KG1 (cell line): ENCODE measurements around the gene PARL.

ENCODE experiments used
- DNase-seq: peaks from one replicate; lab custom pipeline; 2025; lab: John Stamatoyannopoulos, UW

PARL gene

DNA sequence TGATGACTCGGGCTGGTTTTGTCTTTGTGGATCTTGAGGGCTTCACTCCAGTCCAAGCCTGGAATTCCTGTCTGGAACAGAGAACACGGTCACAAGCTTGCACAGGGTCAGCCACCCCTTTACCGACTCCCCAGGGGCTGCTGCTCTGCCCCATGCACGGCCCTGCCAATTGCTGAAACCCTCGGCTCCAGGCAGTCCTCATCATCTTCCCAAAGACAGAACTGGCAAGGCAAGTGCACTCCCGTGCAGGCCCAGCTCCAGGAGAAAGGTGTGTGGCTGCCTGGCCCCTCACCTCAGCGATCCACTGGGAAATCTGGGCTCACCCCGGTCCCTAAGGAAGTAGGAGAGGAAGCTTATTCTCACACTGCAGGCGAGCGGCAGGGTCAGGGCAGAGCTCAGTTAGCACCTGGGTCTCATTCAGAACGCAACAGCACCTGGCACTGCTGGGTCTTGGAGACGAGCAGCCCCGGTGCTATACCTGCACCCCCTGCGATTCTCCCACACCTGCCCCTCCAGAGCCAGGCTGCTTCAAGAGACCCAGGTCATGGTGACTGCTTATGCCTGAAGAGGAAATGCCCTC lies 66.5 kb downstream of the PARL start:
- no peak for DNase-seq

DNA sequence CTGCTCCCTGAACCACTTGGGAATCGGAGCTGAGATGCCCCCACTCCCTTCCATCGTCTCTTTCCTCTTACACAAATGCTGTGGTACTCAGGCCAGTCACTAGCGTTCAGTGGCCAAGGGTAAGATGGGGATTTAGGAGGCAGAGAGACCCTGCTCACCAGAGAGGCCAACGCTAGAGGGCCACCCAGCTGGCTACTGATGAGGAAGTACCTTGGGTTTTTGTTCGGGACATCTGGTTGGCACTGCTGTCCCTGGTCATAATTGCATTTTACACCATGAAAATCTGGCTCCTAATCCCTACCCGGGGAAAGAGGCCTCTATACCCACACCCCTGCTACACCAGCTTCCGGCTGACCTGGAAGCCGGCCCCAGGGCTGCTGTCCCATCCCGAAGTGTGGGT lies 67.0 kb downstream of the PARL start:
- no peak for DNase-seq

DNA sequence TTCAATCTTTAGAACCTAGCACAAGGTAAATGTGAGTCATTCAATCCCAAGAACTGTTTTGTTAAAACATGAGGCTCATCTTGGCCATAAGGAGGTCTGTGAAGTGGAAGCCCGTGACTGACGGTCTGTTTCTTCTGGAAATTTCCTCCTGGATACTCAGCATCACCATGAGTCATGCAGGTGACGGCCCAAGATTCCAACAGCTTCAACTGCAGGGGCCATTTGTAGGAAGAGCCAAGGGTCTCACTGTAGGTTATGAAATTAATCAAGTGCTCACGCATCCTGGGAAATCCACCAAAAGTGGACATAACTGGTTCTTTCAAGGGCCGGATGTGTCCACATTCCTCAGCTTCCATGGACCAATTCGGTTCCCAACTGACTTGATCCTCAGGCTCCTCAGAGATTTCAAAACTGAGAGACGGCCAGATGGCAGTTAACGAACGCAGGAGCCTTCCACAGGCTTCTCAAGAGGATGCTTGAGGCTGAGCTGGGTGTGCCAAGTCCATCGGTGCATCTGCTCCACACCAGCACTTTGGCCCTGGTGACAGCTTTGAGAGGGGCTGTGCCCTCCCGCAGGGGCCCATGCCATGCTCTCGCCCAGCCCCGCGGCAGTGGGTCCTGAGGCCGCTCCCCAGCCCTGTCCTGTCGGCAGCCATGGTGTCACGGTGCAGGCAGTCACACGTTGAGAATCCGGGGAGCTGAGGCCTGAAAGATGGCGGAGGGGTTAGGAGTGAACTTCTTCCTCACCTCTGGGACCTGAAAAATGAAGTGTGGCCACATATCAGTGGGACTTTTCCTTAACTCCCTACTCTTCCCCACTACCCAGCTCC lies 67.8 kb downstream of the PARL start:
- DNase-seq, result no peak

DNA sequence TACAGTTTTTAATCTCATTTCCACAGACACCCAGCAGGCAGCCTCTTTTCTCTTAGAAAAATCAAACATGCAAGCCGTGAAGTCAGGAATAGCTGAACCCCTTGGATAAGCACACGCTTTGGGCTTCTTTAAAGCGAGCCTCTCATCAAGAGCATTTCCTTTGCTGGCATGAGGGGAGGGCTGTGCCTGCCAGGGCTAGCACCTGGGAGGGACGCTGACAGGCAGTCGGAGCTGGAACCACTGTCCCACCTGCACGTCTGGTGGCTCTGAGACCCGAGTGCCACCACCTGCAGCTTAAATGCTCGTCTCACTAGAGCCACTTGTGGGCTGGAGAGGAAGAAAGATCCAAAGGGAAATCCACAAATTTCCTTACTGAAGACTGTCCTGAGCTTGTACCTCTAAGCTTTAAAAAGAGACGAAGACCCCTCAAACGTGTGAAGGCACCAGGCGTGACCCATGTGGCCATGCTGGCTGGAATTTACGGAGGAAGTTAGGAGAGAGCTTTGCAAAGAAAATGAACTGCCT lies 68.7 kb downstream of the PARL start:
- DNase-seq, result no peak

DNA sequence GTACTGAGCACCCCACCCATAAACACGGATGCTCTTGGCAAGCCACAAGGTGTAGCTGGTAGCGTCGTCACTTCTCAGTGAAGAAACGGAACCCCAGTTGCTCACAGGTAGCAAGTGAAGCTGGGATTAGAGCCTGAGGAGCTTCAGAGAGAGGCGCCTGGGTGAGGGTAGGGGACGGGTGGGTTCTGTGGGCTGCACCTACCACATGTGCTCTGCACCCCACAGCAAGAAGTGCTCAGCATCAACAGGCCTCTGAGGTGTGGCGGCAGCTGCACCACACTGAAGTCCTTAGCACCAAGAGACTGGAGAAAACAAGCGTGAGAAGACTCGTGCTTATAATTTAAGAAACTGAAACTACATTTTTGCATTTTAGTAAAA lies 69.1 kb downstream of the PARL start:
- no peak for DNase-seq

DNA sequence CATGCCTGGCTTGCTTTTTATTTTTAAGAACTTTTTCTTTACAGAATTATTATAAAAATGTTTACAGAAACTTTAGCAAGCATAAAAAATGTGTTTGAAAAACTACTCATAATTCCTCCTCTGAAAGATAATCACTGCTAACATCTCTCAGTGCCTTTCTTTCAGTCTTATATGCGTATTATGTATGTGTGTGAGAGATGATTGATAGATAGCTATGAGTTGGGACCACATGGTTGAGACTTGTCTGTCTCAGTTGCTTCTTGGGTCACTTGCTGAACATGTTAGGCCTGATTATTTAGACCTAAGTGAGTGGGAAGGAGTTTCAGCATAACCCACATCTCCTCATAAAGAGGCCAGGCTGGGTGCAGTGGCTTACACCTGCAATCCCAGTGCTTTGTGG lies 70.4 kb downstream of the PARL start:
- DNase-seq, result no peak

DNA sequence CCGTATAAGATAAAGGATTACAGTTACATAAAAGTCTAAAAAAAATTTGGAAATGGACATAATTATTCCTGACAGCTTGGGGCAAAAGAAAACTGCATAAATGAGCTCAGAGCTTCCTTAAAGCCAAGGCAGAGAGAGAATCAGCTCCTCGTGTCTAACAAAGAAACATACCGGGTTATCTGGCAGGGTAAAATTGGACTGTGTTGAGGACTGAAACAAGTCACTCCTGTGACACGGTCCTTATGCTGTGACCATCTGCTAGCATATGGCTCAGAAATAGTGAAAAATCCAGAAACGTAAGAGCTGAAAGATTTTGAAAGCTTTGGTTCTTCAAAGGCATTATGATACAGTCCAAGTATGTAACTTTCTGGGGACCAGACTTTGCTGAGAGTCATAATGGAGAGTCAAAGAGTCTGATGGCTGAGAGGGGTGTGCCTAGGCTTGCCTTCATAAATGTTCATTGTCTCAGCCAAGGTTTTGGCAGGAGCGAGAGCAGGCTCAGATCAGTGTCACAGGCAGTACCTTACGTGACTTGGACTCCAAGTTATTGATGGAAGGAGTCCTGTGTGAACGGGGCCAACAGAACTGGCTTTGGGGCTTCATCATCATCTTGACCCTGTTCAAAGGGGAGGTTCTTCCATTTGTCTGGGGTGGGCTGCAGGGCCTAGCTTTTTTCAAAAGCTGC lies 71.8 kb downstream of the PARL start:
- no peak for DNase-seq

DNA sequence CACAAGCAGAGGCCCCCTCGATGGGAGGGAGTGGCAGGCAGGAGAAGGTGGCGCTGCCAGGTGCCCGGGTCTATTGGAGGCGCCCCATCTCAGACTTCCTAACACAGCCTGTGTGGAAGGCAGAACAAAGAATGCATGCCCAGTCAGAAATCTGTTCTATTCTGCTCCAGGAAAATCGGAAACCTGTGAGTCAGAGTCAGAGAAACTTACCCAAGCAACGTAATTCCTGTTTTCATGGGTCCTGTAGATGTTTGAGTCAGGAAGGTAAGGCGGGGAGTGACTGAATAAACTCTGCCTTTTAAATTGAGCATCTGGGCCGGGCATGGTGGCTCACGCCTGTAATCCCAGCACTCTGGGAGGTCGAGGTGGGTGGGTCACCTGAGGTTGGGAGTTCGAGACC lies 73.0 kb downstream of the PARL start:
- no peak for DNase-seq

DNA sequence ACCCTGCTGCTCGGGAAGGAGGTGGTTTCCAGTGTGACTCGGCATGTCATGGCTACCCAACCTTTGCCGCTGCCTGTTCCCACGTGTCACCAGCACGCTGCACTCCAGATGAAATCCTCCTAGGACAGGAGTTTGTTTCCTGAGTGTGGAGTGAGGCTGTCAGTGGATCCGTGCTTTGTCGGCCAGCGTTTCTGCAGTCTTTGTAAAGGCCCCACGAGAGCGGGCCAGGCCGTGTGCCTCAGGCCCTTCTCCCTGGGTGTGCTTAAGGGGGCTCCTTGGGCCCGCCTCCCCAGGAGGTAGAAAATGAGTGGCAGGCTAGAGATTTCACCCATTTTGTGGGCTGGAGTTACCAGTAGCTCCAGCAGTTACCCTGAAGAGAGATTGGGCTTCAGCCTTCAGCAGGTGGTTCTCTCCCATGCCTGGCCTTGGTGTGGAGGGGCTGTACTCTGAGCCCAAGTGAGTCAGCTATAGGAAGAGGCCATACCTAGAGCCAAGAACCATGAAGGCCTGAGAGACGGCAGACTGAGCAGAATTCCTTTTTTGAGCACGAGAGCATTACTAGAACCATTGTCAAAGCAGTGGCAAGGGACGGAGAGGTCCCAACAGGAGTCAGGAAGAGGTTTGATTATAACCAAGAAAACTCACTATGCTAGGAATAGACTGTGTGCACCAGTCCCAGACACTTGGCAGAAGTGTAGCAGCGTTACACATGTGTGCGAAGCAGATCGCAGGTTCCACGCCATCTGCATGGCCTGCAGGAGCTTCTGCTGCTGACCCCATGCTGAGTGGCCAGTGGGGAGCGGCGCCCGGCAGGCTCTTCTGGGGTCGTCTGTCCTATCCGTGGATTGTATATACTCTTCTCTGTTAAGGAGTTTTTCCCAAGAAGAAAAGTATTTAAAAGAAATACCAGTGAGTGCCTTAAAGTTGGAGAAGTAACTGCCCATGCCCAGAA lies 73.8 kb downstream of the PARL start:
- no peak for DNase-seq

DNA sequence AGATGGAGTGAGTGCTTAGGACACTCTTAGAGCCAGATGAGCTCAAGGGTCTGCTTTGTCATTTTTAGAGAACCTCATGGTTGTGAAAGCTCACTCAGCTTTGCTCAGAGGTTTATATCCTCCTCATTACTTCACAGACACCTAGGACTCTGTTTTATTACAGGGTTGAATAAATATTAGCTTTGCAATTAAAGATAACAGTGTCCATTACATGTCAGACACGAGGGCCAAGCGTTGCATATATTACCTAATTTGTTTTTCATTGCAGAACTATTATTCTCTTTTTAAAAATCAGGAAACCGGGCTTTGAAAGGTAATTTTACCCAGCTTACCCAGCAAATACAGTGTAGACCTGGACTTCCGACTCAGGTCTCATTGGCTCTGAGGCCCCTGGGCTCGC lies 75.4 kb downstream of the PARL start:
- no peak for DNase-seq

DNA sequence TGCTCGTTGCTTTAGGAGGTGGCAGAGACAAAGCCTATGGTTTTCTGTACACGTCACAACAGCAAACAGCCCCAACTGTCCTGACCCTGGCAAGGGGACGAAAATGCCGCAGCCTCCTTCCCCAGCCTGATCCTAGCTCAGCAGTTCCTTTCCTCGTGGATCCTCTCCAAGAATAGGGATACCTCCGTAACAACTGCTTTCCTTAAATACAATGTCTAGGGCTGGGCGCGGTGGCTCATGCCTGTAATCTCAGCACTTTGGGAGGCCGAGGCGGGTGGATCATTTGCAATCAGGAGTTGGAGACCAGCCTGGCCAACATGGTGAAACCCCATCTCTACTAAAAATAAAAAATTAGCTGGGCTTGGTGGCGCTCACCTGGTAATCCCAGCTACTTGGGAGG lies 76.3 kb downstream of the PARL start:
- no peak for DNase-seq

DNA sequence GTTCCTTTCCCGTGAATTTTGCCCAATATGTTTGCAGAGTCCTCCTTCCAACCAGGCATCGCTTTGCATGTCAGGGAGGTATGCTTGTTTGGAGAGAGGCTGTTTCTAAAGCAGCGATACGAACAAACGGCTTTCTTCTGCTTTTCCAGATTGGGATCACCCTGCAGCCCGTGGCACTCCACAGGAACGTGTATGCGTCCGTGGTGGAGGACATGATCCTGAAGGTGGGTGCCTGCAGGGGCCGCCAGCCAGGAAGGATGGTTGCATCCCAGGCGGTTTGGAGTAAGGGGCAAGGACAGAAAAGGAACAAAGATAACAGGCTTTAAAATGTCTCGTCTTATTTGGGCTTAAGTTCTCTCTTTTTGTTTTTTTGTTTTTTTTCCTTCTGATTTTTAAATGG lies 76.8 kb downstream of the PARL start:
- no peak for DNase-seq

DNA sequence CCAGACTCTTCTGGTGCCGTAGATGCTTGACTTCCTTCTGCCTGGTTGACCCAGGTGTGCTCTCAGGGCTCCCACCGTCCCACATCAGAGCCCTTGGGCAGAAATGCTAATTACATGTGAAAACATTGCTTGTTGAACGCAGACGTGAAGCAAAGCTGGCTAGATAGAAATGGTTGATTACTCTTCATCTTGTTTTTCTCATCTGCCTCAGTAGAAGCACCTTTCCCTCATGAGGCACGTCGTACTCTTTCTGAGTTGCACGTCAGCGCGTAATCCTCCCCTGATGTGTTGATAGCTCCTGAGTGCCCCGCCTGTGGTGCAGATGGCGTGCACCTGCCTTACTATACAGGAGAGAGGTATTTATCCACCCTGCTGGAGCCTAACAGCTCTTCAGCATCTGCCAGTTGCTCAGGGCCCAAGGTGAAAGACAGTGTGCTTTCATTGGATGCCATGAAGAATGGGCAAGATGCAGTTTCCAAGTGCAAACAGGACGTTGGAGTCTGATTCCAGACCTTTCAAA lies 77.4 kb downstream of the PARL start:
- no peak for DNase-seq

DNA sequence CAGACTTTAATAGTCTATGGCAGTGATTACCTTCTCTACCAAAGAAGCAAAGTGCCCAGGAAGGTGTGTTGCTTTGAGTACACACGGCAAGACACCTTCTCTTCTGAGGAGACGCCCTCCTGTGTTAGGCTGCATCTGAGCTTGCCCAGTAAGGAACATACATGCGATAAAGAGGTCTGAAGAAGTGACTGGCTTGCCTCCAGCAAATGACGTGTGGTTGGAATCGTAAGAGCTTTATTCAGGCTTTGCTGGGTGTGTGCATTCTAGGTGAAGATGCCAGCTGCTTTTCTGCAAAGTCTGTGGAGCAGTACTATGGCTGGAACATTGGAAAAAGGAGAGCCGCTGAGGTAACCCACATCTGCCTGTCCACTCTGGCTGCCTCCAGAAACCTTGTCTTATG lies 81.7 kb downstream of the PARL start:
- no peak for DNase-seq

DNA sequence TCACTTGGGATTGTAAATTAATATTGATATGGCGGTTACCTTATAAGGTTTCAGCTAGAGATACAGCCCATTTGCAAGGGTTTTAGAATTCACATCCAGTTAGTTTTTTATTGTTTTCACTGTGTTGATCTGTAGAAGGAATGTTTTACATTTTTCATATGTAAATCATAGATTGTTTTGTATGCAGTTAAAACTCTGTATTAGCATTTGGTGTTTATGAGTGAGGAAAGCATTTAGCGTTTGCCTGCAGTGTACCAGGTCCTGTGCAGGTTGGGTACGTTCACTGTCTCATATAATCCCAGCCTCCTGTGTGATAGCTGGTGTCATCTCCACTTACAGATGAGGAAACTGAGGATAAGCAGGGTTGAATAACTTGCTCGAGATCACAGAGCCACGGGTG lies 83.1 kb downstream of the PARL start:
- DNase-seq, result no peak

DNA sequence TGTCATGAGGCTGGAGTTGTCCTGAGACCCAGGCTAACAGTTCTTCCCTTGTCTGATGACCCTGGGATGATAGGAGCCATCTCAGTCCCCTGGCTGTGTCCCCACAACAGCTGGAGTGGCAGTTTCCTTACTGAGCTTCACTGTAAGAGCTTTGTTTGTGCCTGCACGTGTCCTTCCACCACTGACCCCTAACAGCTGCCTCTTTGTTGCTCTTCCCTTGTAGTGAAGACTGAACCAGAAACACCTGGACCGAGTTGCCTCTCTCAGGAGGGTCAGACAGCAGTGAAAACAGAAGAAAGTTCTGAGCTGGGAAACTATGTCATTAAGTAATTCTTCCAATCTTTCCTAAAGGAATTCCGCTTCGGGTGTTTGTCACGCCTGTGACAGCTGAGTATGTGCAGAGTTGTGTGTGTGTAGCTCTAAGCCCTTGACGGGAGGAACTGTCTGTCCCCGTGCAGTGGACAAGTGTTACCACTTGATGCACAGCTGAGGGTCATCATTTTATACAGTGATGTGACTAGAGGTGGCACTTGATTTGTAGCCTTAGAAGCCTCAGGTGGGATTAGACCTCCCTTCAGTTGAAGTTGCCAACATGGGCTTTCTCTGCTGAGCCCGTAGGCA lies 84.3 kb downstream of the PARL start:
- no peak for DNase-seq

DNA sequence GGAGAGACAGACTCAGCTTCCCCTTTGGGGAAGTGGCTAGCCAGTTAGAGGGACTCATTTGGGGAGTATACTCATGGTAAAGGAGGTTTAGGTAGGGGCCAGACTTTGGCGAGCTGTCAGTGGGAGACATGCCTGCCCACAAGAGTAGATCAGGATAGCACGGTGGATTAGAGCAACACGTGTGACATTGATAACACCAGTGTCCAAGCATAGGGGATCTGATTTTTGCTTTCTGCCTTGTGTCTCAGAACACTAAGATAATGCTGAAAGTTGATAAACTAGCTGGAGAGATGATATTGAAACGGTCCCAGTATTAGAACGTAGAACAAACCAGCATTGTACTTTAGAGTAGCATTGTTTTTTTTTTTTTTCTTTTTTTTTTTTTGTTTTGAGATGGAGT lies 85.2 kb downstream of the PARL start:
- DNase-seq, result no peak

DNA sequence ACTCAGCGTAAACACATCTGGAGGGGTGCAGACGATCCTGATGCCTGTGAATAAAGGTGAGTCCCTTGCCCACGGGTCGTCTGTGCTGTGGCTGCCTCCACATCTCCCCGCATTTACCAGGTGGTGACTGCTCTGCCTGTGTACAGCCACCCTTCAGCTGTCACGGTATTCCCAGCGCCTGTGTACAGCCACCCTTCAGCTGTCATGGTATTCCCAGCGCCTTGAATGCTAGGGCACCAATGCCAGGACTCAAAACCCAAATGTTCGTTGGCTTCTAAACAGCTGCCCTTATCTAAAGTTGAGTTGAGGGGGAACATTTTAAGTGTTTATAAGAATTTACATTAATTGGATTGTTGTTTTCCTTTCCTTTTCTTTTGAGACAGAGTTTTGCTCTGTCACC lies 86.7 kb downstream of the PARL start:
- DNase-seq, result no peak

DNA sequence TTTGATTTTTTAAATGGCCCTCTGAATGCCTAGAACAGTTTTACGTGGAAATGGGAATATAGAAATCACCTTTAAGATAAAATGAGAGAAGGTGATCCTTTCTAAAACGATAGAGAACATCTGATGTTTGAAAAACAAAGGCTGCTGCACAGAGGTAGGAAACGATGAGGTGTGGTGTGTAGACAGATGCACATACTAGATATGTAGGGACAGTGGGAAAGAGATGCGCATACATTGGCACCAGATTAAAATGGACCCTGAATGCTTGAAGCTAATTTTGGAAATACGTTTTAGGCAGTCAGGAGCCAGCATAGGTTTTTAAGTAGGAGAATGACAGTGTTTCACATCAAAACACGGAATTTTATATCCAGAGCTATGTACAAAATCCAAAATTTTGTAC lies 88.3 kb downstream of the PARL start:
- DNase-seq, result no peak

DNA sequence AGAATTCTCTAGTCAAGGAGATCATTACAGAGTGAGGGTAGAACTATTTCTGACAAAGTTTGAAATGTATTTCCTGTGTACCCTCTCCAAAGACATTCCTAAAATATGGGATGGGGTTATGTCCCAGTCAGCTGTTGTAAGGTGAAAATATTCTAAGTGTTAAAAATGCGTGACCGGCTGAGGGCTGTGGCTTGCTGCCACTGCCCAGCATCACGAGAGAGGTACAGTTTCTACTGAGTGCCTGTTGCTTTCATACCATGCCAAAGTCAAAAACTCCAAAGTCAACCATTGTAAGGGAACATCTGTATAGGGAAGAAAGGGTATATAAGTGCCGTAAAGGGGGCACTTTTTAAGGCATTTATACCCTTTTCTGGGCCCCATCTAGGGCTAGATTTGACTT lies 90.2 kb downstream of the PARL start:
- DNase-seq, result no peak

DNA sequence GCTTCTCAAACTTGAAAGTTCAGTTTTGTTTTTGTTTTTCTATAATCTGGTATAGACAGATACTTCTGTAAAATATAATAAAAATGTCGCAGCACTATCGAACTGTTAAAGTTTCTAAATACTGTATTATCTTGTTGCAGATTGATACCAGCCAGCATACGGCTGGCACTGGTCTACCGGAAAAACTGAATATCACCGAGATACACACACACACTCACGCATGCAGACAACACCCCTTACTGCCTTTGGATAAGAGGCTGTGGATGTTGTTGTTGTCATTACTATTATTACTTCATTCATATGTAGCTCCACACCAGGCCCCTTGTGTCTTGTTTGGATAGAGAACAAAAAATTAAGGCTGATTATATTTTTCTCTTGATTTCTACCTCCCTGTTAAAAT lies 91.7 kb downstream of the PARL start:
- no peak for DNase-seq
